ENCODE results near the gene MYLK3. TPM values are rescaled to one million over a fixed set of nuclear protein-coding genes. Genes with fewer than 3 reads are reported as not detected.

MYLK3 gene
- total RNA-seq, 4 donors from 2014 or later = 0.33 to 1.2 (median 0.57) TPM

DNA sequence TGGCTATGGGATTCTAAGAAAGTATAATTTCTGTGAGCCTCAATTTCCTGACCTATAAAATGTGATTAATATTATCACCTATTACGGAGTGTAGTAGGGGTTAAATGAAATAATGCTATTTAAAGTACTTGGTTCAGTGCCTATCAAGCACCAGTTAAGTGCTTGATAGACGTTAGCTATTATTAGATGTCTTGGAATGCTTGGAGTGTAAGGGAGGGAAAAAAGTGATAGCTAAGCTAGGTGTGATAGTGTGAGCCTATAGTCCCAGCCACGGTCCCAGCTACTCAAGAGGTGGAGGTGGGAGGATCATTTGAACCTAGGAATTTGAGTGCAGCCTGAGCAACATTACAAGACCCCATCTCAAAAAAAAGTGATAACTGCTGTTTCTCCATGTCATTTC is 51.2 kb downstream of the MYLK3 start:
- intact Hi-C loops (cut with DNase I) = no loop called here
- H3K27me3 ChIP-seq = no peaks in the 10 kb centered on the region
- H3K4me1 ChIP-seq = peaks cover 0 to 7% (median 0%) of the 10 kb centered on the region in 4 donors
- H3K4me3 ChIP-seq = no peak overlapping the region
- no peaks in the 10 kb centered on the region for H3K9me3 ChIP-seq
- 80% methylated on average over 3 of the region's 3 CpGs for WGBS
- H3K36me3 ChIP-seq = peaks cover 0 to 15% (median 0%) of the 10 kb centered on the region in 4 donors
- DNase-seq (ENCODE audit: extremely low spot score) = no peak
- no peak overlapping the region for H3K27ac ChIP-seq (replicated peaks in 1 of 4)
- TF ChIP-seq, protein P1, sequence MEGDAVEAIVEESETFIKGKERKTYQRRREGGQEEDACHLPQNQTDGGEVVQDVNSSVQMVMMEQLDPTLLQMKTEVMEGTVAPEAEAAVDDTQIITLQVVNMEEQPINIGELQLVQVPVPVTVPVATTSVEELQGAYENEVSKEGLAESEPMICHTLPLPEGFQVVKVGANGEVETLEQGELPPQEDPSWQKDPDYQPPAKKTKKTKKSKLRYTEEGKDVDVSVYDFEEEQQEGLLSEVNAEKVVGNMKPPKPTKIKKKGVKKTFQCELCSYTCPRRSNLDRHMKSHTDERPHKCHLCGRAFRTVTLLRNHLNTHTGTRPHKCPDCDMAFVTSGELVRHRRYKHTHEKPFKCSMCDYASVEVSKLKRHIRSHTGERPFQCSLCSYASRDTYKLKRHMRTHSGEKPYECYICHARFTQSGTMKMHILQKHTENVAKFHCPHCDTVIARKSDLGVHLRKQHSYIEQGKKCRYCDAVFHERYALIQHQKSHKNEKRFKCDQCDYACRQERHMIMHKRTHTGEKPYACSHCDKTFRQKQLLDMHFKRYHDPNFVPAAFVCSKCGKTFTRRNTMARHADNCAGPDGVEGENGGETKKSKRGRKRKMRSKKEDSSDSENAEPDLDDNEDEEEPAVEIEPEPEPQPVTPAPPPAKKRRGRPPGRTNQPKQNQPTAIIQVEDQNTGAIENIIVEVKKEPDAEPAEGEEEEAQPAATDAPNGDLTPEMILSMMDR (IDR thresholded peaks at IDR 0.05) = no peak
- TF ChIP-seq POLR2A (IDR thresholded peaks at IDR 0.05; ENCODE audit: low read depth) (no peak), EP300 (IDR thresholded peaks at IDR 0.05) (no peak), POLR2AphosphoS5 (IDR thresholded peaks at IDR 0.05) (no peak)

DNA sequence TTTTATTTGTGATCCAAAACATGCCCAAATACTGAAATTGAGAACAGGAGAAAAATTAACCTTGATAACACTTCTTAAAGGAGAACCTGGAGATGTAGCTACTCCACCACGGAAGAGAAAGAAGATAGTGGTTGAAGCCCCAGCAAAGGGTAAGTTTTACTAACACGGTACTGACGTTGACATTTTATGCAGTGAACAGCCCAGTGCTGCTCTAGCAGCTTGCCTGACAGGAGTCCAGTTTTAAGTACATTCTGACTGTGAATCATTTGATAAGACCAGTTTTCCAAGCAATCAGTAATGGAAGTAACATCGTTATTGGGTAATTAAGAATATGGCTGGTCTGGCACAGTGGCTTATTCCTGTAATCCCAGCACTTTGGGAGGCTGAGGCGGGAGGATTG is 52.2 kb downstream of the MYLK3 start:
- intact Hi-C loops (cut with DNase I) = no loop called here
- Histone ChIP-seq H3K27me3 (no peaks in the 10 kb centered on the region), H3K27ac (replicated peaks in 1 of 4) (no peak overlapping the region), H3K9me3 (no peaks in the 10 kb centered on the region), H3K36me3 (peaks cover 0 to 5% (median 0%) of the 10 kb centered on the region in 4 donors), H3K4me3 (no peak overlapping the region), H3K4me1 (peaks cover 0 to 8% (median 2%) of the 10 kb centered on the region in 4 donors)
- 96% methylated on average over 5 of the region's 5 CpGs for WGBS
- DNase-seq (ENCODE audit: extremely low spot score) = no peak
- TF ChIP-seq EP300 (IDR thresholded peaks at IDR 0.05) (no peak), POLR2AphosphoS5 (IDR thresholded peaks at IDR 0.05) (no peak), POLR2A (IDR thresholded peaks at IDR 0.05; ENCODE audit: low read depth) (no peak)
- TF ChIP-seq, protein P1 (IDR thresholded peaks at IDR 0.05) = no peak

DNA sequence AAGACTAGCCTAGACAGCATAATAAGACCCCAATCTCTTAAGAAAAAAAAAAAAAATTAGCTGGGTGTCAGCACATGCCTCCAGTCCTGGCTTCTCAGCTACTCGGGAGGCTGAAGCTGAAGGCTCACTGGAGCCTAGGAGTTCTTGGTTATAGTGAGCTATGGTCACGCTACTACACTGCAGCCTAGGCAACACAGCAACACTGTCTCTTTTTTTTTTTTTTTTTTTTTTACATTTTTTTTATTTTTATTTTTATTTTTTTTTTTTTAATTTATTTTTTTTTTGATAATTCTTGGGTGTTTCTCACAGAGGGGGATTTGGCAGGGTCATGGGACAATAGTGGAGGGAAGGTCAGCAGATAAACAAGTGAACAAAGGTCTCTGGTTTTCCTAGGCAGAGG is 54.5 kb downstream of the MYLK3 start:
- Histone ChIP-seq H3K4me1 (peaks cover 12 to 19% (median 15%) of the 10 kb centered on the region in 4 donors), H3K27ac (replicated peaks in 1 of 4) (no peak overlapping the region), H3K27me3 (no peaks in the 10 kb centered on the region), H3K4me3 (no peak overlapping the region), H3K36me3 (no peaks in the 10 kb centered on the region), H3K9me3 (no peaks in the 10 kb centered on the region)
- intact Hi-C loops (cut with DNase I) = no loop called here
- DNase-seq (ENCODE audit: extremely low spot score) = no peak
- 100% methylated on average over 2 of the region's 2 CpGs for WGBS
- TF ChIP-seq POLR2A (IDR thresholded peaks at IDR 0.05; ENCODE audit: low read depth) (no peak), POLR2AphosphoS5 (IDR thresholded peaks at IDR 0.05) (no peak), EP300 (IDR thresholded peaks at IDR 0.05) (no peak)
- TF ChIP-seq, protein P1 (IDR thresholded peaks at IDR 0.05) = no peak

DNA sequence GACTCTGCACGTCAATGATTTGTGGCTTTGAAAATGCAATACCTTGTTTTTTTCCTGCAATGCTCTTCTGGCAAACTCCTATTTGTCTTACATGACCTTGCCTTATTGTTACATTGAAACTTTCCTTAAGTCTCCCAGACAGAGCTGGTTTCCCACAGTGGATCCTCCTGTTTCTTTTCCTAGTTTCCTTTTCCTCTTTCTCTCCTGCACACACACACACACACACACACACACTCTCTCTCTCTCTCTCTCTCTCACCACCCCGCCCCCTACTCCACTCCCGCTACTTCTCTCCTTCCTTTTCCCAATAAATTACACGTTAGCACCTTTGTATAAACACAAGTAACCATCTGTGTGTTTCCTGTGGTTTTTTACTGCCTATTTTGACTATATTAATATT is 56.4 kb downstream of the MYLK3 start:
- Histone ChIP-seq H3K36me3 (no peaks in the 10 kb centered on the region), H3K9me3 (no peaks in the 10 kb centered on the region), H3K27me3 (no peaks in the 10 kb centered on the region), H3K27ac (replicated peaks in 1 of 4) (no peak overlapping the region), H3K4me1 (peaks cover 28 to 34% (median 30%) of the 10 kb centered on the region in 4 donors), H3K4me3 (no peak overlapping the region)
- intact Hi-C loops (cut with DNase I) = no loop called here
- TF ChIP-seq POLR2A (IDR thresholded peaks at IDR 0.05; ENCODE audit: low read depth) (no peak), POLR2AphosphoS5 (IDR thresholded peaks at IDR 0.05) (no peak), EP300 (IDR thresholded peaks at IDR 0.05) (no peak)
- TF ChIP-seq, protein P1 (IDR thresholded peaks at IDR 0.05) = no peak
- WGBS = 70% methylated on average over 4 of the region's 4 CpGs
- no peak for DNase-seq (ENCODE audit: extremely low spot score)
